GM10847 (cell line): ENCODE measurements around the gene REL.

Experiments
- POLR2A ChIP-seq: IDR thresholded peaks from 2 replicates; pipeline ENCODE4 v1.6.1; 2011; ENCODE audit not compliant: insufficient read length; ENCODE audit errors: extremely low read depth

Gene REL

GRCh38 chr2:60972889-60973656 is 91.7 kb downstream of the REL start:
- TF ChIP-seq POLR2A, result no peak

- no peak for TF ChIP-seq POLR2A
Observed at GRCh38 chr2:60973705-60974104, 92.3 kb downstream of the REL start.

GRCh38 chr2:60974652-60975051 is 93.3 kb downstream of the REL start:
- no peak for TF ChIP-seq POLR2A
